ENCODE data around the gene MBNL2. TPM values are rescaled to one million over a fixed set of nuclear protein-coding genes. Genes with fewer than 3 reads are reported as not detected.

The MBNL2 gene
- total and polyA plus RNA-seq, 2 of the 4 experiments (the other 2 are of a cell fraction): 26.9 to 103 TPM

DNA sequence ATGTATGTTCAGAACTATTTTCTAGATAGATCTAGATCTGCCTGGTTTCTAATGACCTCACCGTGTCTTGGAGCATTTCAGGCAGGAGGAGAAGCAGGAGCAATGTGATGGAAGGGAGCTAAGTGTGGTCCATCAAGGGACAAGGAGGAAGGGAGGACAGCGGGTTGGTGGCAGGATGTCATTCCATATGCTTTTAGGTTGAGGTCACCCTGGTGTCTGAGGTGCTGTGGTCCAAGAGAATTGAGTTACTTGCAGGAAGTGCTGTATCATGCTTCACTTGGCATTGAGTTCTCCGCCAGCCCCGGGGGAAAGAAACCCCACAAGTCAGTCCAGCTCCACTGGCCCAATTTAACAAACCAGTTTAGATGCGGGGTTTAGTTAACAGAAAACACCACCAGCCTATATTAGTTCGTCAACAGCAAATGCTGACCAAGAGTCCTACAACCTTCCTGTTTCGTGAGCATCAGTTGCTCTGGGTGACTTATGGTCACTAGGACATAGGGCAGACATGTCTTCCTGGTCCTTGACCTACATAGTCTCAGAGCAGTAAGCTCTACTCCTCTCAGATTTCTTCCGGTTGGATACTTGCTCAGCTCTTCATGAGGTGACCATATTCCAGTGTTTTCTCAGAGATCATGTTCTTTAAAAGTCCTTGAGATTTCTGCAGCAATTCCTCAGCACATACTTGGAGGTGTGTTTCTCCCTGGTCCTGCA, 79.4 kb downstream of the MBNL2 start:
- Histone ChIP-seq H3K9me1 (ENCODE audit: insufficient read depth, low read length) (peaks cover 33% of the 10 kb centered on the region), H2AK5ac (ENCODE audit: low read depth, low read length) (peak overlapping the region; percentile 49; the same call in 1 of the 2 replicates), H2AK9ac (replicated peaks; ENCODE audit: low read depth, low read length, poor library complexity) (no peak overlapping the region), H3K4ac (ENCODE audit: low read depth, low read length) (no peak overlapping the region), H2AFZ (replicated peaks; ENCODE audit: low read length, poor library complexity) (no peak overlapping the region), H3K27me3 (ENCODE audit: control insufficient read depth, insufficient read depth, low read length) (no peaks in the 10 kb centered on the region), H3K9me3 (ENCODE audit: control insufficient read depth, insufficient read depth, low read length) (no peaks in the 10 kb centered on the region), H3K4me1 (ENCODE audit: control insufficient read depth, insufficient read depth, low read length) (peaks cover 21% of the 10 kb centered on the region), H3K18ac (ENCODE audit: low read depth, low read length) (no peak overlapping the region; the same call in 1 of the 2 replicates), H3K56ac (ENCODE audit: extremely low read depth, insufficient read depth, low read length) (no peak overlapping the region), H3K23ac (ENCODE audit: low read depth, low read length) (no peak overlapping the region), H3K4me3 (ENCODE audit: insufficient read depth, low read depth, low read length) (no peak overlapping the region), H4K91ac (ENCODE audit: insufficient read depth, low read depth, low read length) (no peak overlapping the region), H2BK5ac (ENCODE audit: low read depth, low read length, poor library complexity, severe bottlenecking) (no peak overlapping the region), H2BK15ac (ENCODE audit: low read depth, low read length) (0 out of 3 replicates have a peak overlapping the region, but pooled peaks have one; percentile 59), H3K27ac (ENCODE audit: insufficient read depth, low read length) (no peak overlapping the region), H4K5ac (ENCODE audit: low read depth, low read length) (peak overlapping the region; percentile 42; the same call in 1 of the 2 replicates), H3K79me1 (ENCODE audit: low read depth in 1 of 2, low read length in 2 of 2) (peaks cover 47 to 79% of the 10 kb centered on the region in 2 experiments), H3K4me2 (ENCODE audit: low read depth, low read length) (no peak overlapping the region), H2BK120ac (ENCODE audit: low read depth, low read length) (no peak overlapping the region), H3K14ac (replicated peaks; ENCODE audit: low read depth, low read length) (peak overlapping the region; percentile 62), H3K9ac (ENCODE audit: low read depth, low read length) (no peak overlapping the region), H2BK20ac (ENCODE audit: low read depth, low read length) (no peak overlapping the region), H4K20me1 (ENCODE audit: insufficient read depth, low read length) (peaks cover 39% of the 10 kb centered on the region; the same call in 1 of the 2 replicates), H4K8ac (ENCODE audit: low read depth in 2 of 2, low read length in 2 of 2) (0 out of 4 replicates have a peak overlapping the region, but pooled peaks of 1 of the 2 experiments have one; percentile 17), H3K36me3 (ENCODE audit: control insufficient read depth, insufficient read depth, low read length) (peaks cover 12% of the 10 kb centered on the region)
- ATAC-seq (ENCODE audit: low read depth) (0 out of 2 replicates have a peak, but pooled peaks have one; percentile 20), DNase-seq (no peak)
- intact Hi-C loops (cut with micrococcal nuclease) (no loop called here), dilution Hi-C loops (cut with HindIII; ENCODE audit: low sequenced_read_pairs, unreplicated experiment) (no loop called here), in situ Hi-C loops (cut with MboI; ENCODE audit: low sequenced_read_pairs) (no loop called here)
- no TSS peak for BruUV-seq (replicated peaks)
- CTCF ChIA-PET: interaction anchor here (0.6 to 1.2 kb wide), 2 partner anchors 33 to 77 kb away, joined by 3 read pairs; no protein-coding TSS in a partner anchor
- POLR2A ChIA-PET (ENCODE audit: unreplicated experiment): no interaction called here
- WGBS, 2 experiments (ENCODE audit: extremely low coverage in 2 of 2, insufficient read length in 1 of 2): 100% methylated on average over 2 of the region's 8 CpGs; no CpG with 5 or more reads in 1 of the 2 experiments
- no peak for TF ChIP-seq SMC3 (IDR thresholded peaks at IDR 0.05; ENCODE audit: low read depth, low read length)
- TF ChIP-seq POLR2A (IDR thresholded peaks at IDR 0.05; ENCODE audit: low read depth, low read length): no peak
- TF ChIP-seq BHLHE40 (IDR thresholded peaks at IDR 0.05; ENCODE audit: low read depth, low read length): no peak
- TF ChIP-seq CEBPB (IDR thresholded peaks at IDR 0.05; ENCODE audit: low read depth, low read length): no peak
- TF ChIP-seq, protein P1, sequence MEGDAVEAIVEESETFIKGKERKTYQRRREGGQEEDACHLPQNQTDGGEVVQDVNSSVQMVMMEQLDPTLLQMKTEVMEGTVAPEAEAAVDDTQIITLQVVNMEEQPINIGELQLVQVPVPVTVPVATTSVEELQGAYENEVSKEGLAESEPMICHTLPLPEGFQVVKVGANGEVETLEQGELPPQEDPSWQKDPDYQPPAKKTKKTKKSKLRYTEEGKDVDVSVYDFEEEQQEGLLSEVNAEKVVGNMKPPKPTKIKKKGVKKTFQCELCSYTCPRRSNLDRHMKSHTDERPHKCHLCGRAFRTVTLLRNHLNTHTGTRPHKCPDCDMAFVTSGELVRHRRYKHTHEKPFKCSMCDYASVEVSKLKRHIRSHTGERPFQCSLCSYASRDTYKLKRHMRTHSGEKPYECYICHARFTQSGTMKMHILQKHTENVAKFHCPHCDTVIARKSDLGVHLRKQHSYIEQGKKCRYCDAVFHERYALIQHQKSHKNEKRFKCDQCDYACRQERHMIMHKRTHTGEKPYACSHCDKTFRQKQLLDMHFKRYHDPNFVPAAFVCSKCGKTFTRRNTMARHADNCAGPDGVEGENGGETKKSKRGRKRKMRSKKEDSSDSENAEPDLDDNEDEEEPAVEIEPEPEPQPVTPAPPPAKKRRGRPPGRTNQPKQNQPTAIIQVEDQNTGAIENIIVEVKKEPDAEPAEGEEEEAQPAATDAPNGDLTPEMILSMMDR (conservative IDR thresholded peaks at IDR 0.05; ENCODE audit: low read depth, low read length): no peak
- TF ChIP-seq MAZ (IDR thresholded peaks at IDR 0.05; ENCODE audit: borderline replicate concordance, low read depth, low read length): no peak
- no peak for TF ChIP-seq RCOR1 (IDR thresholded peaks at IDR 0.05; ENCODE audit: insufficient replicate concordance, low read length)
- TF ChIP-seq MXI1 (IDR thresholded peaks at IDR 0.05; ENCODE audit: borderline replicate concordance, low read depth, low read length): no peak
- TF ChIP-seq NFE2L2 (IDR thresholded peaks at IDR 0.05; ENCODE audit: low read depth, low read length): no peak
- TF ChIP-seq CHD1 (IDR thresholded peaks at IDR 0.05; ENCODE audit: low read depth, low read length): no peak
- no peak for TF ChIP-seq RAD21 (IDR thresholded peaks at IDR 0.05; ENCODE audit: low read length)
- TF ChIP-seq, protein P2, sequence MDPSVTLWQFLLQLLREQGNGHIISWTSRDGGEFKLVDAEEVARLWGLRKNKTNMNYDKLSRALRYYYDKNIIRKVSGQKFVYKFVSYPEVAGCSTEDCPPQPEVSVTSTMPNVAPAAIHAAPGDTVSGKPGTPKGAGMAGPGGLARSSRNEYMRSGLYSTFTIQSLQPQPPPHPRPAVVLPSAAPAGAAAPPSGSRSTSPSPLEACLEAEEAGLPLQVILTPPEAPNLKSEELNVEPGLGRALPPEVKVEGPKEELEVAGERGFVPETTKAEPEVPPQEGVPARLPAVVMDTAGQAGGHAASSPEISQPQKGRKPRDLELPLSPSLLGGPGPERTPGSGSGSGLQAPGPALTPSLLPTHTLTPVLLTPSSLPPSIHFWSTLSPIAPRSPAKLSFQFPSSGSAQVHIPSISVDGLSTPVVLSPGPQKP (IDR thresholded peaks at IDR 0.05; ENCODE audit: borderline replicate concordance, low read depth, low read length): no peak
- TF ChIP-seq MAFK (IDR thresholded peaks at IDR 0.05; ENCODE audit: low read depth, low read length): no peak
- no peak for TF ChIP-seq FOS (IDR thresholded peaks at IDR 0.05; ENCODE audit: low read depth, low read length)
- no peak for TF ChIP-seq RFX5 (IDR thresholded peaks at IDR 0.05; ENCODE audit: low read depth, low read length)

All from IMR-90 (cell line).